HG03558 (cell line): Measurements from ENCODE around the gene PIGL.
"Not testable (repeated sequence)": the region's sequence is repeated elsewhere in the genome, so short reads cannot be mapped to it uniquely, and the experiment has no call there.

Experiments used
- ATAC-seq: cut with Tn5 transposase; IDR thresholded peaks from one replicate; pipeline ENCODE4 v1.9.1; 2021; ENCODE audit warnings: moderate number of reproducible peaks; ENCODE audit not compliant: unreplicated experiment; ENCODE audit errors: extremely low read depth

PIGL gene

GRCh38 chr17:16301963-16302855, 85.2 kb downstream of the PIGL start:
- ATAC-seq, result no peak

DNA sequence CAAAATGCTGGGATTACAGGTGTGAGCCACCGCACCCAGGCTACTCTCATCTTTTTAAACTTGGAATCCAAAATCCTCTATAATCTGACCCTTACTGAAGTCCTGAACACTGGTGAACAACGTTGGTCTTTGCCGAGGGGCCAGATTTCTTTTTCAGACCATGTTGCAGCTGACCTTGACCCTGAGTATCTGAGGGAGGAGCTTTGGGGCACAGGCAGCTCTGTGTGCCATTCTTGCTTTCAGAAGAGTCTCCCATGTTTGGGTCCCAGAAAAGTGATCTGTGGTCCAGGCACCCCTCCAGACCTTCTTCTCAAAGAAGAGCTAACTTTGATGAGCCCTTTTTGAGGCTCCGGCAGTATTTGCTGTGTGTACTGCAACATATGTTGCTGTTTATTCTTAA, 85.8 kb downstream of the PIGL start:
- no peak for ATAC-seq

DNA sequence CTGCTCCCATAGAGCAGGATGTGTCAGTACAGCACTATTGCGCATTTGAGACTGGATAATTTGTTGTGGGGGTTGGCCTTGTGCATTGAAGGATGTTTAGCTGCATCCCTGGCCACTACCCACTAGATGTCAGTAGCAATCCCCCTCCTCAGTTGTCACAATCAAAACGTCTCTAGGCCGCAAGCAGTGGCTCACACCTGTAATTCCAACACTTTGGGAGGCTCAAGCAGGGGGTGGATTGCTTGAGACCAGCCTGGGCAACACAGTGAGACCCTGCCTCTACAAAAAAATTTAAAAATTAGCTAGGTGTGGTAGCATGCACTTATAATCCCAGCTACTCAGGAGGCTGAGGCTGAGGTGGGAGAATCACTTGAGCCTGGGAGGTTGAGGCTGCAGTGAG, 87.8 kb downstream of the PIGL start:
- ATAC-seq, result no peak

- no peak for ATAC-seq
Observed at GRCh38 chr17:16306211-16306610, 89.2 kb downstream of the PIGL start.

DNA sequence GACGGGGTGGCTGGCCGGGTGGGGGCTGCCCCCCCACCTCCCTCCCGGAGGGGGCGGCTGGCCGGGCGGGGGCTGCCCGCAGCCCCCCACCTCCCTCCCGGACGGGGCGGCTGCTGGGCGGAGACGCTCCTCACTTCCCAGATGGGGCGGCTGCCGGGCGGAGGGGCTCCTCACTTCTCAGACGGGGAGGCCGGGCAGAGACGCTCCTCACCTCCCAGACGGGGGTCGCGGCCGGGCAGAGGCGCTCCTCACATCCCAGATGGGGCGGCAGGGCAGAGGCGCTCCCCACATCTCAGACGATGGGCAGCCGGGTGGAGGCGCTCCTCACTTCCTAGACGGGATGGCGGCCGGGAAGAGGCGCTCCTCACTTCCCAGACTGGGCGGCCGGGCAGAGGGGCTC, 95.1 kb downstream of the PIGL start:
- ATAC-seq, result not testable (repeated sequence)

DNA sequence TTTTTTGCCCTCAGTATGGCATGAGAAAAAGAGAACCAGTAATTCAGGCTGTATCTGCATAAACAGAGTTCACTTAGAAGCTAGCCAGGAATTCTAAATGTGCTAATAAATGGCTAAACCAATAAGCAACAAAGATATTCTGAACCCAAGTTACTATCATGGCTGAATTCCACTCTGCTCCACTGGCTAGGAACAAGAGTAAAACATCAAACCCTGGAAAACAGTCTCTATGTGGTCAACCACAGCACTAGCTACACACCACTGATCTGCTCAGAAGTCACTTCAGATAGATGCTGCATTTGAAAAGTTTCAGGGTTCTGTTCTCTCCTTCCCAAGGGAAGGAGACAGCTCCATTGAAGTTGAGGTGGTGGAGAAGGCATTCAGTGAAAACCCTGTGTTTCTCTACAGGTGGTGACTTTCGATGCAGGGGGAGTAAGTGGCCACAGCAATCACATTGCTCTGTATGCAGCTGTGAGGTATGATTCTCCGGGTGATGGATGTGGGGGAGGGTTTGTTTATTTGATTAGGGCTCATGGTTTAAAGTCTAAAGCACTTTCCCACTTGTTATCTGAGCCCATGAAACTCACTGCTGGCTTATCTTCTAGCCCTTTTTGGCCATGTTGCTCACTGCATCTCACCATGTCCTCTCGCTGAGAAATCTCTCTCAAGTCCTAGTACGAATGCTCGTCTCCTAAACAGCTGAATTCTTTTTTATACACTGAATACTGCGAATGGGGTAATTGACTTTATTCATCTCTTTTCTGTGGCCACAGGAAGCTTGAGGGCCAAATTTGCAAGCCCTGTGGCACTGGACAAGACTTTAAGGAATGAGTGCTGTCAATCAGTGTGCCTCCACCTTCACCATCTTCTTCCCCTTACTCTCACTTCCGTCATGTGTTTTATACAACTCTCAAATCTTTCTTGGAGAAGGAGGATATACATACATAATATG, 96.4 kb downstream of the PIGL start:
- no peak for ATAC-seq

DNA sequence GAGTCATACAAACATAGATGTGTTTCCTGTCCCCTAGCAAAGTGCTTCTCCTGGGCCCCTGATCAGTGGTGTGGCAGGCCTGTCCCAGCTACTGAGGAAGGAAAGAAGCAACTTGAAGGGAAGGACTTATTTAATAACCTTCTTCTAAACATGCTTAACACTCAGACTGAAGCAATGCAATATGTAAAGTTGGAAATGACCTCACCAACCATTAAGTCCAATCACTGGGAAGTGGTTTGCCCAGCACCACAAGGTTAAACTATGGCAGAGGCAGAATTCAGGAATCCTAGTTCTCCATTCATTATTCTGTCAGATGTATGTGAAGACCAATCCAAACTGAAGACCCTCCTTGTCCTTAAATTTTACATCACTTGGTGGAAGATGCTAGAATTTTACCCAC, 97.2 kb downstream of the PIGL start:
- no peak for ATAC-seq

GRCh38 chr17:16314859-16315258, 97.8 kb downstream of the PIGL start:
- no peak for ATAC-seq

GRCh38 chr17:16319969-16320368, 103.0 kb downstream of the PIGL start:
- no peak for ATAC-seq

GRCh38 chr17:16322636-16323035, 105.6 kb downstream of the PIGL start:
- no peak for ATAC-seq

- ATAC-seq, result no peak
Observed at GRCh38 chr17:16325964-16326363, 109.0 kb downstream of the PIGL start.

GRCh38 chr17:16327018-16327417, 110.0 kb downstream of the PIGL start:
- ATAC-seq, result no peak

DNA sequence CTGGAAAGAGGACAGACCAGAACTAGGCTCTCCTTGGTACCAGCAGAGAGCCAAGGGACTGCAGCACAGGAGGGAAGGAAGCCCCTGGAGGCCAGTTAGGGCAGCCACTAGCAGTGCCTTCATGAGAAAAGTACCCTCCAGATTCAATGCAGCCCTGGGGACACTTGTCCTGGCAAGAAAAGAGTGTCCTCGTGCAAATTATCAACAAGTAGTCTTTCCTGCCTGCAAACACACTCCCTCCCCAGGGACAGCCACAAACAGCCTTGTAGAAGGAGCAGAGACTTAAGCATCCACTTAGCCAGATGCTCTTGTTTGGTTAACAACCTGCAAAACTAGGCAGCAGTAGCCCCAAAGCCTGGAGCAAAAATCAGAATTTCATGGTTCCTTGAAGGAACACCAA, 112.0 kb downstream of the PIGL start:
- ATAC-seq, result no peak

GRCh38 chr17:16329519-16330271, 112.7 kb downstream of the PIGL start:
- ATAC-seq, result no peak

DNA sequence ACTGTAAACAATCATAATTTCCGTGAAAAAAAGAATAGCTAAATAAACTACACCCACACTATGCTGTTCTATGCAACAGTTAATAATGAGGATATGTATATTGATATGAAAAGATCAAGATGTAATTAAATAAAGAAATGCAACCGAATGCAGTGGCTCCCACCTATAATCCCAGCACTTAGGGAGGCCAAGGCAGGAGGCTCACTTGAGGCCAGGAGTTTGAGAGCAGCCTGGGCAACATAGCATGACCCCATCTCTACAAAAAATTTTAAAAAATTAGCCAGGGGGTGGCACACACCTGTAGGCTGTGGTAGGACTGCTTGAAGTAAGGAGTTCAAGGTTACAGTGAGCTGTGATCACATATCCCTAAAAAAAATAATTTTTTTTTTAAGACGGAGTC, 121.4 kb downstream of the PIGL start:
- ATAC-seq, result no peak

- ATAC-seq, result no peak
Observed at GRCh38 chr17:16339402-16339801, 122.4 kb downstream of the PIGL start.

GRCh38 chr17:16339959-16340358, 122.9 kb downstream of the PIGL start:
- no peak for ATAC-seq

- ATAC-seq, result no peak
Observed at GRCh38 chr17:16342979-16343378, 126.0 kb downstream of the PIGL start.

GRCh38 chr17:16343569-16343968, 126.6 kb downstream of the PIGL start:
- ATAC-seq, result no peak

GRCh38 chr17:16345565-16345964, 128.6 kb downstream of the PIGL start:
- no peak for ATAC-seq
